Stimulated activated CD8-positive, alpha-beta memory T cell treated with anti-CD3 and anti-CD28 coated beads, Interleukin-4, amount 100 ng/mL, for 4 hours (primary cell): Measurements from ENCODE around the gene CHEK1.
"Not testable (repeated sequence)": the region's sequence is repeated elsewhere in the genome, so short reads cannot be mapped to it uniquely, and the experiment has no call there.

ENCODE experiments used
- DNase-seq, 2 donors: peaks; one replicate each; pipeline ENCODE4 v3.0.0-alpha.2; 2020; ENCODE audit warnings: low read depth in 2 of 2, low spot score in 1 of 2

Gene CHEK1

DNA sequence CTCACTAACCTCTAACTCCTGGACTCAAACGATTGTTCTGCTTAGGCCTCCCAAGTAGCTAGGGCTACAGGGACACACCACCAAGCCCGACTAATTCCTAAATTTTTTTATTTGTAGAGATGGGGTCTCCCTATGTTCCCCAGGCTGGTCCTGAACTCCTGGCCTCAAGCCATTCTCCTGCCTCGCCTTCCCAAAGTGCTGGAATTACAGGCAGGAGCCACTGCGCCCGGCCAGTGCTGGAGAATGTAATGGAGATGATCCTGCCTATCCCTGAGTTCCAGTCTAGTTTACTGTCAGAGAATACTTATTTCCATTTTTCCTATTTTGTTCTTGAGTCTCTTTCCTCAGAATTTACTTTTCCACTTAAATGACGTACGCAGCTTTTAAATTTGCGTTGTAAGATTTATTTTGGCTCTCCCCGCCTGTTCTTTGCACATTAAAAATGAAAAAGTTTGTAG lies at the start of gene CHEK1:
CHEK1 (plus strand) TSS at position 408 of the 458 bp plus-strand sequence. CDS start 1,606 bp downstream, outside the sequence.
- no peak for DNase-seq

GRCh38 chr11:125577181-125577580 lies 47.8 kb upstream of the CHEK1 start:
- DNase-seq = not testable (repeated sequence)

GRCh38 chr11:125578783-125579182 lies 46.2 kb upstream of the CHEK1 start:
- no peak for DNase-seq

DNA sequence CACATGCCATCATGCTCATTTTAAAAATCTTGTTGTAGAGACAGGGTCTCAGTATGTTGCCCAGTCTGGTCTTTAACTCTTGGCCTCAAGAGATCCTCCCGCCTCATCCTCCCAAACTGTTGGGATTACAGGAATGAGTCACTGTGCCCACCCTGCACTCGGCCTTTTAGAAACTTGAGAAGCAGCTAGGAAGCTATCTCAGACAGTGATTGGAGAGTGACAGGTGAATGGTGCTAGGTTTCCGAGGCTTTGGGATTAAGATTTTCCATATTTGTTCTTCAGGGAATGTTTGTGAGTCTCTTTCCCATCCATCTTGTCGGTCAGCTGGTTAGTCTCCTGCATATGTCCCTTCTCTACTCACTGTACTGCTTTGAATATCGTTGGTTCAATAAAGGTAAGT lies 45.2 kb upstream of the CHEK1 start:
- no peak for DNase-seq

- DNase-seq = no peak
Observed at GRCh38 chr11:125583496-125583895, 41.5 kb upstream of the CHEK1 start.

DNA sequence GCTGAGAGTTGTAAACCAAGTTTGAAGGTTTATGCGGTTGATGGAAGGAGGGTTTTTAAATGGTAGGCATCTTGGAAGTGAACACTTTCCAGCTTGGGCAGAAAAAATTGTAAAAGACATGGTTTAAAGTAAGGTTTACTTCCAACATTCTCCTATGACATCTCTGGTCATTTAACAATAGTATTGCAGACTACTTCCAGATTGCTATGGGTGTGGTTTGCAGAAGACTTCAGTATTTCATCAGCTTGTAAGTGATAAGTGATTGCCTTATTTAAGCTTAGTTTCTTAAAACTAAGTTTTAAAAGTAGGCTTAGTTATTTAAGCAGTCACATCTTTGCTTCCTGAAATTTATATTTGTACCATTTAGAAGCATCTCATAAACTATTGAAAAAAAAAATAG lies 39.5 kb upstream of the CHEK1 start:
- no peak for DNase-seq

GRCh38 chr11:125586623-125587022 lies 38.3 kb upstream of the CHEK1 start:
- DNase-seq = no peak

- DNase-seq = no peak
Observed at GRCh38 chr11:125587480-125587879, 37.5 kb upstream of the CHEK1 start.

GRCh38 chr11:125588505-125588904 lies 36.5 kb upstream of the CHEK1 start:
- DNase-seq = no peak

DNA sequence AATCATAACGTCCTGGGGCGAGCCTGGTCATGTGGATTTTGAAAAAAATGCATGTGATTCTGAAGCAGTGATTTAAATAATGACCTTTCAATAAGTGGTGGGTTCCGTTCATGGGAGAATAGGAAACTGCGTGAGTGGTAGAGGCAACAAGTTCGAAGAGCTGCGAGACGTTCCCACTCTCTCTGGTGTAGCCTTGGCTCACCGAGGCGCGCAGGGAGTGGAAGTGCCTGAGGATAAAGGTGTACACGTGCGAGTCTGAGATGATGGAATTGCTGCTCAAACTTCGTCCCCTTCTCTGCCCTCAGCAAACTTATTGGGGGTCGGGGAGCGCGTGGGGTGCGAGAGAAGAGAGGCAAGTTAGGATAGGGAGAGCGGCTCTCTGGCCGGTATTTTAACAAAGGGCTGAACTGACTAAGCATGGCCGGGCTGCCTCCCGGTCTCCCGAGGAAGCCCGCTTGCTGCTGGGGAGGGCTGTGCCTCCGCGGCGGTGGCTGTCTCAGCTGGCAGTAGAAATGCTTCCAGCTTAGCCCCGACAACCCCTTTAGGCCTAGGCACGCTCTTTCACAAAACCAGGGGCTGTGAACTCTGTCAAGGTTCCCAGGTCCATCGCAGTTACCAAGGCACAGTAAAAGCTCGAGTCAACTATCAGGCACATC lies 33.2 kb upstream of the CHEK1 start:
- DNase-seq = peak in 1 of 2 donors; percentile 1

DNA sequence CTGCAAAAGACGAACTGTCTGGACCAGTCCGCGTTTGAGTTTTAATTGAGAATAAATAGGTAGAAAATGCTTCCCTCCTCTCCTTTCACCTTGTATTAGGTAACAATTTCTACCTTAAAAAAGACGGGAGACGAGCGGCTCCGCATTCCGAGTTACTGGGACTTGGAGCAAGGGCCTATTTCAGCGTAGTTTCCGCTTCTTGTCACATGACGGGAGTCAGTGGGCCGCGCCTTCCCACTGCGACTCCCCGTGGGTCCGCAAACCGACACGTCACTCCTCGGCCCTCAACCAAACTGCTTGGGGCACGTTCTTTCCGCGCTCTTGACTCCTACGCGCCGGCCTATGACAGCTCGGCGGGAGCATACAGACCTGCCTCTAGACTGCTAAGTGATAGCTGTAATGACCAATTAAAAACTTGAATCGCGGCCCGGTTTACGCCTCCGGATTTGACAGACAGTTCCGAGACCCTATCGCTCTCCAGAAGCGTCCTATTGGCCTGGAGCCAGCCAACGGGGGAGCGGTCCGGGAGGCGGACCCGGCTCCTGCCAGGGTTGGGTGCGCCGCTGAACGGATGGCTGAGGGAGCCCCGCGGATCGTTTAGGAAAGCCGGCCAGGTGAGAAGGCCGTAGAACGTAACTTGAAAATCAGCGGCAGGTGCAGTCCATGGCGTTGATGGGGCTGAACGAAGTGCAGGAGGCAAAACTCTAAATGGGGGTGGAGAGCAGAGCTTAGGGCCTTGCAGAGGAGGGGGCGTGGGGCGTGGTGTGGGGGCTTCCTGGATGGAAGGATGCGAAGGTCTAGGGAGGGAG lies 32.5 kb upstream of the CHEK1 start, which contains the start of gene STT3A:
STT3A (plus strand) TSS at position 548 of the 809 bp plus-strand sequence. CDS start 3,064 bp downstream, outside the sequence.
- peak; percentile 96 to 97 for DNase-seq

- DNase-seq = no peak
Observed at GRCh38 chr11:125593114-125593820, 31.7 kb upstream of the CHEK1 start.

GRCh38 chr11:125594958-125595357 lies 30.0 kb upstream of the CHEK1 start:
- DNase-seq = no peak

DNA sequence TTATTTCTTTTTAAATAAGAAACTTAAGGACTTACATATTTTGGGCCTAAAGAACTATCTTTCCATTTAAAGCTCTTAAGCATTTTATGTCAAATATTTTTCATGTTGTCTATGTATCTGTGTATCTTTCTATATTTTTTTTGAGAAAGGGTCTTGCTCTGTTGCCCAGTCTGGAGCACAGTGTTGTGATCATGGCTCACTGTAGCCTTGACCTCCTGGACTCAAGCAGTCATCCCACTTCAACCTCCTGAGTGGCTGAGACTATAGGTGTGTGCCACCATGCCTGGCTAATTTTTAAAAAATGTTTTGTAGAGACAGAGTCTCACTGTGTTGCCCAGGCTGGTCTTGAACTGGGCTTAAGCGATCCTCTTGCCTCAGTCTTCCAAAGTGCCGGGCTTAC lies 24.3 kb upstream of the CHEK1 start:
- DNase-seq = no peak

DNA sequence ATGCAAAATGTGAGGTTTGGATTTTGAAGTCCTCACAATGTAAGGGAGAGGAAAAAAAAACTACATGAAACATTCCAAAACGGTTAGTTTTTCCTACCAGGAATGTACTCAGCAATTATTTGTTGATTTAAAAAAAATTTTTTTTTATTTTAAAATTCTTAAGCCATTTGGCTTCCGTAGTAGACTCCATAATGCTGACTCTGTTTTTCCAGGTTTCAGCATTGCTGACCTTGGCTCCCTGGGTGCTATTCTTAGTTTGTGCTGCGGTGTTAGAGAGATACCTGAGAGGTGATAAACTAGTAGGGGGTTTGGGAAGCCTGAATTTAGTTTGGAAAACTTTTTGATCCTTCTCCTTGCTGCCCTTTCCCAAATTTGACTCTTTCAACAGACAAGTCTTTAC lies 21.8 kb upstream of the CHEK1 start:
- no peak for DNase-seq

GRCh38 chr11:125605417-125605816 lies 19.5 kb upstream of the CHEK1 start:
- no peak for DNase-seq

DNA sequence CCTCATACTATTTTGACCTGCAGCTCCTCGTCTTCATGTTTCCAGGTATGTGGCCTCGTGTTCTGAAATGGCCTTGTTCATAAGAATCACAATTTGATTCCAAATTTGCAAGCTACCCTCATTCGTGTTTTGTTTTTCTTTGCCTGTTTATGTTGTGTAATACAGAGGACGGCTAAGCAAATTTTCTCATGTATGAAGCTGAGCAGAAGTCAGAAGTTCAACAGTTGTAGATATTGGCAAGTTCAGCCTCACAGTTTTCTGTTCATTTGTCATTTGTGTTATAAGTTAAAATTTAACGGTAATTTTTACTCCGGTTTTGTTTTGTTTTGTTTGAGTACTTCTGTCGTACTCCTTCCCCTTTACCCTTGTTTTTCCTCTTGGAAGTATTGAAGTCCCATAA lies 15.4 kb upstream of the CHEK1 start:
- no peak for DNase-seq

DNA sequence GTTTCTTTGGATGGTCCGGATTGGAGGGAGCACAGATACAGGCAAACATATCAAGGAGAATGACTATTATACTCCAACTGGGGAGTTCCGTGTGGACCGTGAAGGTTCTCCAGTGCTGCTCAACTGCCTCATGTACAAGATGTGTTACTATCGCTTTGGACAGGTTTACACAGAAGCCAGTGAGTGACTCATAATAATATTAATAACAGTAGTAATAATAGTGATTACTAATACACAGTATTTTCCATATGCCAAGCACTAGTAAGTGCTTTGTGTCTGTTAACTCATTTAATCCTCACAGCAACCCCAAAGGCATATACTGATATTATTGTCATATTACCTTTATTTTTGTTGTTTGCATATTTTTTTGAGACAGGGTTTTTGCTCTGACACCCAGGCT lies 6.6 kb upstream of the CHEK1 start:
- no peak for DNase-seq

DNA sequence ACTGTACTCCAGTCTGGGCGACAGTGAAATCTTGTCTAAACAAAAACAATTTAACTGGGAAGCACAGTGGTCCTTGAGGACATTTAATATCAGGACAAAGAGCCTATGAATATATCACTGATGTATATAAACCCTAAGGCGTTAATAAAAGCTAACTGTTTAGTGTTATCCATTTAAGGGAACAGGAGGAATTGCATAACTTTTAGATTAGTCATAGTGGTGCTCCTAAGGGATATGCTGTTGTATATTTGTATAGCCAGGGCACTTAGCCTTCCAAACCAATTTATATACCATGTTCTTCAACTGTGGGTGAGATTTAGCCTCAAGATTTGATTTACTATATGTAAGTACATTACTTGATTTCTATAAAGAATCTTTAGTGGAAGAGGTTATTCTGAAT lies 3.0 kb upstream of the CHEK1 start:
- no peak for DNase-seq

DNA sequence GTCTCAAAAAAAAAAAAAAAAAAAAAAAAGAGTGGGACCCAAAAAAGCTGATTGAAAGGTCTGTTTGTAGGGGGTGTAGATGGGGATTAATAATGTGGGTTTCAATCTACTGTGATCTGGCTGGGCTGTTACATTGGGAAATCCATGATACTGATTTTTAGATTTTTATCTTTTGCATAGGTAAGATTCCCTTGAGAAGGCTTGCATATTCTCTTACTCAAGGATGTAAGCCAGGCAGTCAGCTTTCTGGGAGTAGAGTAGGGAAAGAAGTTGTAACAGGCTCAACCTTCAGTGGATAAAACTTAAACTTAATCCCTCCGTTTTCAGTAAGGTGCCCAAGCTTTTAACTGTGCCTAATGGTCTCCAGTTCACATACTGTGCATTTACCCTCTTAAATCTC lies 1.9 kb upstream of the CHEK1 start:
- no peak for DNase-seq

GRCh38 chr11:125625225-125625629 lies 264 bp downstream of the CHEK1 start:
- peak in 1 of 2 donors; percentile 0 for DNase-seq
